Duodenal mucosa (tissue), 2 donors: Measurements from ENCODE around the gene NCBP2L.

Source experiments
- H3K27ac ChIP-seq: one replicate; pipeline ENCODE4 v1.7.0; 2013; ENCODE audit warnings: low read depth, low read length
- H3K27me3 ChIP-seq, 2 donors: one replicate each; pipeline ENCODE4 v1.7.0; 2013; ENCODE audit warnings: low read length in 2 of 2, control low read depth in 1 of 2; ENCODE audit not compliant: insufficient read depth in 2 of 2, control insufficient read depth in 1 of 2
- H3K36me3 ChIP-seq, 2 donors: one replicate each; pipeline ENCODE4 v1.7.0; 2013; ENCODE audit warnings: low read length in 2 of 2, control low read depth in 1 of 2; ENCODE audit not compliant: insufficient read depth in 2 of 2, control insufficient read depth in 1 of 2
- H3K4me1 ChIP-seq, 2 donors: one replicate each; pipeline ENCODE4 v1.7.0; 2013; ENCODE audit warnings: low read length in 2 of 2, control low read depth in 1 of 2; ENCODE audit not compliant: insufficient read depth in 2 of 2, control insufficient read depth in 1 of 2
- H3K4me3 ChIP-seq, 2 donors: one replicate each; pipeline ENCODE4 v1.7.0; 2013; ENCODE audit warnings: low read length in 2 of 2, low read depth in 1 of 2
- H3K9ac ChIP-seq, 2 donors: one replicate each; pipeline ENCODE4 v1.7.0; 2013; ENCODE audit warnings: low read length in 2 of 2, low read depth in 1 of 2
- H3K9me3 ChIP-seq, 2 donors: one replicate each; pipeline ENCODE4 v1.7.0; 2013; ENCODE audit warnings: low read length in 2 of 2, control low read depth in 1 of 2; ENCODE audit not compliant: control insufficient read depth in 1 of 2

The NCBP2L gene

DNA sequence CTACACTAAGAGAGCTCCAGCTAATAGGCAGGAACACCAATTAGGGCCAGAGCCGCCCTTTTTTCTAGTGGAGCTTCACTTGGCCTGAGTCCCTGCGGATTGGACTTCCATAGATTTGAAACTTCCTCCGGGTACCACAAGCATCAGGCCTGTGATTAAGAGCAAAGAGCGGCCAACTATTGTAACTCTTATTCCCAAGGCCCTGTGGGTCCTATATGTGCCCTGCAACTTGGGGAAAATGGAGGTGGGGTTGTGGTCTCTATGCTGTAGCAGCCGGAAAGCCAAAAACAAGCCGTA, at the start of gene NCBP2L:
NCBP2L (plus strand) TSS at position 198 of the 297 bp plus-strand sequence. CDS start 16,488 bp downstream, outside the sequence.
- Histone ChIP-seq H3K27me3 (no peaks in the 10 kb centered on the region), H3K4me3 (peak within 1 kb of the TSS; percentile 77), H3K36me3 (no peaks in the 10 kb centered on the region), H3K4me1 (peaks cover 0 to 10% of the 10 kb centered on the region in 2 donors), H3K27ac (no peak within 1 kb of the TSS), H3K9me3 (no peaks in the 10 kb centered on the region), H3K9ac (peak within 1 kb of the TSS; percentile 39 to 54)

DNA sequence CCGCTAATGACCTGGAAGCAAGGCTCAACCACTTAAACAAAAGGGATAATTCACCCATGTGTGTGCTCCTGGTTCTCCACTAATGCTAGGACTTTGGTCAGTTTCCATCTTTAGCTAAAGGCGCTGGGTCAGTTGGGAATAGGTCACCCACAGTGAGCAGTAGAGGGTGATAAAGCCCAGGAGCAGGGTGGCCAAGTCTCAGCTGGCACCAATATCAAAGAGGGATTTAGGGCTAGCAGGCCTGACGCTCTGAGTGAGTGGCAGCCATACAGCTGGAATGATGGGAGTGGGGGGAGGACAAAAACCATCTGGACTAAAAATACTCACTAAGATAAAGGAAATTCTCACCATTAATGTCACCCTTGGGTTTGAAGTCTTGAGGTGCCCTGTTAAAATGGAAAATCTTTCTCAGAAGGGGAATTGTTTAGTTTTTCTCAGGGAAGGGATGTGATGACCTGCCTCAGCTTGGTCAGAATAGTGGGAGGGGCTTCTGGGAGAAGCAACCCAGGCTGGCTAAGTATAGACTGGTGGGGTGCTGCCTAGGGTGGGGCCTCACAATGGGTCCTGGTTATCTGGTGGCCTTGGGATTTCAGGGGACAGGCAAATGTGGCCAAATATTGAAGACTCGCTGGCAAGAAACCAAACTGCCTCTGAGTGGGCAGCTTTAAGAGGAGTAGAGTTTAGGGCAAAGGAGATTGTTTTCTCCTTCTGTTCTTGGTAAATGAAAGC, 49.0 kb upstream of the NCBP2L start:
- no peak overlapping the region for H3K4me3 ChIP-seq
- H3K36me3 ChIP-seq: no peaks in the 10 kb centered on the region
- peaks cover 19 to 20% of the 10 kb centered on the region in 2 donors for H3K4me1 ChIP-seq
- no peaks in the 10 kb centered on the region for H3K9me3 ChIP-seq
- H3K27me3 ChIP-seq: no peaks in the 10 kb centered on the region
- no peak overlapping the region for H3K9ac ChIP-seq
- no peak overlapping the region for H3K27ac ChIP-seq

- Histone ChIP-seq H3K9ac (no peak overlapping the region), H3K4me1 (peaks cover 19 to 20% of the 10 kb centered on the region in 2 donors)
Measured at GRCh38 chrX:107729558-107730297, 47.8 kb upstream of the NCBP2L start.

GRCh38 chrX:107730298-107730655, 47.3 kb upstream of the NCBP2L start:
- H3K27me3 ChIP-seq: no peaks in the 10 kb centered on the region
- no peaks in the 10 kb centered on the region for H3K9me3 ChIP-seq
- H3K4me1 ChIP-seq: peaks cover 19 to 20% of the 10 kb centered on the region in 2 donors
- no peak overlapping the region for H3K27ac ChIP-seq
- no peak overlapping the region for H3K4me3 ChIP-seq
- H3K9ac ChIP-seq: no peak overlapping the region
- no peaks in the 10 kb centered on the region for H3K36me3 ChIP-seq

More at GRCh38 chrX:107729558-107730297, 47.8 kb upstream of the NCBP2L start:
- no peaks in the 10 kb centered on the region for H3K36me3 ChIP-seq
- H3K4me3 ChIP-seq: no peak overlapping the region
- no peaks in the 10 kb centered on the region for H3K9me3 ChIP-seq
- no peak overlapping the region for H3K27ac ChIP-seq
- H3K27me3 ChIP-seq: no peaks in the 10 kb centered on the region

DNA sequence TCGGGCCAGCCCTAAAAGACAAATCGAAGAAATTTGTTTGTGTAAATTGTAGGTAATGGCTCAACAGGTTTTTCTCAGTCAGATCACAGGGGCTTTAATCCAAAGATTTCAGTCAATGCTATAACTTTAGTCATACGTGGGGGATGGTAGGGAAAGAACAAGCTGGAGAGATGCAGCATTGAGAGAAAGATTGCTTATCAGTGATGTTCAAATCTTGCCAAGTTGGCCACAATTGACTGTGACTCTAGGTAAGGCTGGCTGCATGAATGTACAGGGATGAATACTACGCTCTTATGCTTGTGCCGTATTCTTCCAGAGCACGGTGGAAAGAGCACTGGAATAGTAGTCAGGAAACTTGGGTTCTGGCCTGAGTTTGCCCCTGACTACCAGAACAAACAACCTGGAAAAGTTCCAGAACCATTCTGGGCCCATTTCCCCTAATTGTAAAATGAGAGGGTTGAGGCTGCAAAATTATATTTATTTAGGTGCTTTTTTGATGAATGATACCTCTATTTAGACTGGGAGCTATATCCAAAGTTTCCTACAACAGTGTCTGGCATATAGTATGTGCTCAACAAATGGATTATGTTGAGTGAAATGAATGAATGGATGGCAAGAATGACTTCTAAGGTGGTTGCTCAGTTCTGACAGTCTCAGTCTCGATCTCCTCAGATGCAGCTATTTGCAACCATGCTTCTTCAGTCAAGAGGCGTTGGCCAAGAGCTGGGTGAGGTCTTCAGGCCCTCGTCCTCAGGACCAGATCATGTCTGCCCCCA, 46.4 kb upstream of the NCBP2L start:
- Histone ChIP-seq H3K9me3 (no peaks in the 10 kb centered on the region), H3K27me3 (no peaks in the 10 kb centered on the region), H3K4me3 (no peak overlapping the region), H3K27ac (no peak overlapping the region), H3K4me1 (peaks cover 19 to 20% of the 10 kb centered on the region in 2 donors), H3K36me3 (no peaks in the 10 kb centered on the region), H3K9ac (no peak overlapping the region)

GRCh38 chrX:107731831-107732502, 45.6 kb upstream of the NCBP2L start:
- H3K27me3 ChIP-seq: no peaks in the 10 kb centered on the region
- H3K4me3 ChIP-seq: no peak overlapping the region
- H3K9ac ChIP-seq: no peak overlapping the region
- H3K4me1 ChIP-seq: peaks cover 16 to 19% of the 10 kb centered on the region in 2 donors
- no peaks in the 10 kb centered on the region for H3K9me3 ChIP-seq
- no peaks in the 10 kb centered on the region for H3K36me3 ChIP-seq
- H3K27ac ChIP-seq: no peak overlapping the region

DNA sequence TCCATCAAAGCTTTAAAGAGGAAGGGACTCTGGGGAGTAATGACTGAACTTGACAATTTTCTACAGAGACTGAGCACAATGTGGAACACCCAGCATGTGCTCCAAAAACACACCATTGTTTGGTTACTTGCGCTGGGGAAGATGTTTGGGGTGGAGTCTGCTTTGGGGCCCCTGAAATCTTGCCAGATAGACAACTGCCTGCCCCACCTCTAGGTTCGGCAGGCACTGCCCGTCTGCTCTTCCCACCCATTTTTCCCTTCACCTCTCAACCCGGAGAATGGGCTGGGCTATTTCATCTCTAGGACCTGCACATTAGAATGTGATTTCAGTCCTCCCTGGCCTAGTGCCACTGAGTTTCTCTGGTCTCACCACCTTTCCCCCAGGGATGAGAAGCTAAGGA, 43.8 kb upstream of the NCBP2L start:
- H3K4me1 ChIP-seq: peaks cover 13 to 18% of the 10 kb centered on the region in 2 donors

GRCh38 chrX:107734646-107735045, 42.9 kb upstream of the NCBP2L start:
- no peaks in the 10 kb centered on the region for H3K27me3 ChIP-seq

More for the DNA sequence above, 43.8 kb upstream of the NCBP2L start:
- Histone ChIP-seq H3K36me3 (no peaks in the 10 kb centered on the region), H3K27ac (no peak overlapping the region), H3K4me3 (no peak overlapping the region), H3K9me3 (no peaks in the 10 kb centered on the region), H3K9ac (no peak overlapping the region), H3K27me3 (no peaks in the 10 kb centered on the region)

GRCh38 chrX:107736781-107737531, 40.6 kb upstream of the NCBP2L start:
- Histone ChIP-seq H3K27ac (no peak overlapping the region), H3K4me3 (no peak overlapping the region), H3K36me3 (no peaks in the 10 kb centered on the region), H3K9ac (no peak overlapping the region), H3K27me3 (no peaks in the 10 kb centered on the region), H3K4me1 (peaks cover 14 to 24% of the 10 kb centered on the region in 2 donors), H3K9me3 (no peaks in the 10 kb centered on the region)

More at GRCh38 chrX:107734646-107735045, 42.9 kb upstream of the NCBP2L start:
- Histone ChIP-seq H3K4me1 (peaks cover 12 to 19% of the 10 kb centered on the region in 2 donors), H3K4me3 (no peak overlapping the region), H3K36me3 (no peaks in the 10 kb centered on the region), H3K27ac (no peak overlapping the region), H3K9me3 (no peaks in the 10 kb centered on the region), H3K9ac (no peak overlapping the region)
